H1 (cell line): ENCODE measurements around the gene RTKN. TPM values are rescaled to one million over a fixed set of nuclear protein-coding genes. Genes with fewer than 3 reads are reported as not detected.

Experiments
- CTCF ChIA-PET: fragments of 300-600 bp; sonication (Branson Sonifier 250); formaldehyde crosslinking; loops from one replicate; lab custom pipeline; 2021; ENCODE audit not compliant: partially characterized antibody; lab: Charles Lee
- POLR2A ChIA-PET: fragments of 300-600 bp; sonication (Branson Sonifier 250); formaldehyde crosslinking; loops from one replicate; lab custom pipeline; 2021; ENCODE audit warnings: inconsistent platforms; ENCODE audit not compliant: partially characterized antibody; lab: Charles Lee
- DNase-seq, 2 experiments: peaks; one replicate each; pipeline versions ENCODE4 v3.0.0 to v3.0.0-alpha.2; 2010 to 2022; ENCODE audit warnings: low spot score in 2 of 2, low read depth in 1 of 2, mixed read lengths in 1 of 2
- FAIRE-seq: peaks from 2 replicates; lab custom pipeline; 2011; peaks lifted over from hg19 to GRCh38; lab: Jason Lieb, UNC
- H2AFZ ChIP-seq: 2 replicates; pipeline ENCODE4 v1.8.1; 2012; ENCODE audit warnings: low read length, inconsistent platforms
- H2AK5ac ChIP-seq: 2 replicates; pipeline ENCODE4 v1.6.1; 2013; ENCODE audit warnings: low read depth, low read length
- H2BK120ac ChIP-seq: replicated peaks from 2 replicates; pipeline ENCODE3; 2013; ENCODE audit warnings: low read depth, low read length, inconsistent platforms
- H2BK12ac ChIP-seq: 2 replicates; pipeline ENCODE4 v1.6.1; 2013; ENCODE audit warnings: low read depth, low read length
- H2BK15ac ChIP-seq: 2 replicates; pipeline ENCODE4 v1.6.1; 2013; ENCODE audit warnings: low read length
- H2BK20ac ChIP-seq: 2 replicates; pipeline ENCODE4 v1.6.1; 2013; ENCODE audit warnings: low read length
- H2BK5ac ChIP-seq: 2 replicates; pipeline ENCODE4 v1.6.1; 2013; ENCODE audit warnings: low read depth, low read length
- H3K14ac ChIP-seq: 2 replicates; pipeline ENCODE4 v1.6.1; 2013; ENCODE audit warnings: inconsistent platforms; ENCODE audit not compliant: insufficient read length
- H3K18ac ChIP-seq: 2 replicates; pipeline ENCODE4 v1.6.1; 2013; ENCODE audit warnings: low read length; ENCODE audit errors: extremely low read depth
- H3K23ac ChIP-seq: 2 replicates; pipeline ENCODE4 v1.6.1; 2013; ENCODE audit warnings: inconsistent platforms; ENCODE audit not compliant: insufficient read length
- H3K23me2 ChIP-seq: 2 replicates; pipeline ENCODE4 v1.6.1; 2013; ENCODE audit warnings: low read depth, low read length
- H3K27ac ChIP-seq: 2 replicates; pipeline ENCODE4 v1.6.1; 2011; ENCODE audit warnings: low read depth, low read length, inconsistent platforms
- H3K27me3 ChIP-seq, 4 experiments: replicated peaks in 1 of 4; 1 replicate in 1 of 4; 2 replicates in 3 of 4; pipeline versions ENCODE4 v1.6.1 to v1.8.1; 2011 to 2013; ENCODE audit warnings: low read length in 3 of 4, mild to moderate bottlenecking in 3 of 4, inconsistent platforms in 2 of 4, mixed read lengths in 2 of 4, moderate library complexity in 1 of 4; ENCODE audit not compliant: control insufficient read depth in 3 of 4, insufficient read depth in 3 of 4; ENCODE audit errors: extremely low read depth in 1 of 4
- H3K36me3 ChIP-seq, 4 experiments: 2 replicates each; pipeline versions ENCODE4 v1.6.1 to v1.8.1; 2011 to 2013; ENCODE audit warnings: mild to moderate bottlenecking in 4 of 4, low read length in 3 of 4, moderate library complexity in 2 of 4, control low read depth in 1 of 4, inconsistent platforms in 1 of 4; ENCODE audit not compliant: insufficient read depth in 4 of 4, control insufficient read depth in 2 of 4
- H3K4ac ChIP-seq: replicated peaks from 2 replicates; pipeline ENCODE3; 2013; ENCODE audit warnings: low read length, low read depth, mixed read lengths, inconsistent platforms; ENCODE audit not compliant: insufficient read length
- H3K4me1 ChIP-seq, 4 experiments: replicated peaks in 1 of 4; 1 replicate in 1 of 4; 2 replicates in 3 of 4; pipeline versions ENCODE4 v1.6.1 to v1.8.1; 2011 to 2013; ENCODE audit warnings: low read length in 3 of 4, inconsistent platforms in 2 of 4, mixed read lengths in 1 of 4; ENCODE audit not compliant: insufficient read depth in 4 of 4, control insufficient read depth in 3 of 4
- H3K4me2 ChIP-seq, 2 experiments: 2 replicates each; pipeline versions ENCODE4 v1.6.1 to v1.8.1; 2011 to 2013; ENCODE audit warnings: low read depth in 2 of 2, low read length in 2 of 2, control low read depth in 1 of 2, inconsistent platforms in 1 of 2, mild to moderate bottlenecking in 1 of 2; ENCODE audit not compliant: insufficient read depth in 1 of 2
- H3K4me3 ChIP-seq, 4 experiments: fragments of 200-600, 300-600 bp in 1 of 4; sonication (generic), shearing (Covaris generic), sonication (Bioruptor Twin) in 1 of 4; 2 replicates each; pipeline versions ENCODE4 v1.5.1 to v1.8.1; 2011 to 2016; ENCODE audit warnings: low read length in 4 of 4, low read depth in 3 of 4, control low read depth in 2 of 4, inconsistent platforms in 2 of 4, mild to moderate bottlenecking in 2 of 4, mixed read lengths in 1 of 4, moderate library complexity in 1 of 4; ENCODE audit not compliant: insufficient read depth in 2 of 4; ENCODE audit errors: extremely low read depth in 1 of 4
- H3K56ac ChIP-seq: replicated peaks from 2 replicates; pipeline ENCODE3; 2013; ENCODE audit warnings: low read depth, mild to moderate bottlenecking, mixed read lengths, low read length, inconsistent platforms; ENCODE audit not compliant: insufficient read length
- H3K79me1 ChIP-seq: 2 replicates; pipeline ENCODE4 v1.6.1; 2013; ENCODE audit warnings: low read depth, low read length, control low read depth
- H3K79me2 ChIP-seq, 2 experiments: 2 replicates each; pipeline versions ENCODE4 v1.6.1 to v1.8.1; 2012 to 2013; ENCODE audit warnings: low read length in 2 of 2, mild to moderate bottlenecking in 2 of 2, inconsistent platforms in 1 of 2; ENCODE audit not compliant: insufficient read depth in 2 of 2, control insufficient read depth in 1 of 2
- H3K9ac ChIP-seq, 4 experiments: replicated peaks in 1 of 4; 1 replicate in 1 of 4; 2 replicates in 3 of 4; pipeline versions ENCODE4 v1.6.1 to v1.8.1; 2011 to 2013; ENCODE audit warnings: low read depth in 3 of 4, low read length in 3 of 4, control low read depth in 2 of 4, mild to moderate bottlenecking in 2 of 4, moderate library complexity in 2 of 4, inconsistent platforms in 1 of 4; ENCODE audit errors: extremely low read depth in 1 of 4
- H3K9me3 ChIP-seq, 2 experiments: 2 replicates each; pipeline versions ENCODE4 v1.6.1 to v1.8.1; 2012 to 2013; ENCODE audit warnings: mild to moderate bottlenecking in 2 of 2, moderate library complexity in 2 of 2, control low read depth in 1 of 2, inconsistent platforms in 1 of 2, low read depth in 1 of 2, low read length in 1 of 2, mixed read lengths in 1 of 2; ENCODE audit not compliant: insufficient read depth in 2 of 2
- H4K20me1 ChIP-seq, 2 experiments: replicated peaks in 1 of 2; 2 replicates each; pipeline versions ENCODE3 to v1.8.1; 2011 to 2013; ENCODE audit warnings: inconsistent platforms in 2 of 2, low read length in 2 of 2, mild to moderate bottlenecking in 1 of 2; ENCODE audit not compliant: insufficient read depth in 2 of 2, control insufficient read depth in 1 of 2
- H4K5ac ChIP-seq: 2 replicates; pipeline ENCODE4 v1.6.1; 2013; ENCODE audit warnings: low read length, low read depth, mixed read lengths, inconsistent platforms; ENCODE audit not compliant: insufficient read length
- H4K8ac ChIP-seq: 2 replicates; pipeline ENCODE4 v1.8.0; 2013; ENCODE audit warnings: mild to moderate bottlenecking, moderate library complexity, low read length, inconsistent platforms; ENCODE audit not compliant: insufficient read depth; ENCODE audit errors: extremely low read depth
- H4K91ac ChIP-seq: replicated peaks from 2 replicates; pipeline ENCODE3; 2013; ENCODE audit warnings: low read length, mixed read lengths, inconsistent platforms; ENCODE audit not compliant: insufficient read length
- KDM4A ChIP-seq: IDR thresholded peaks from one replicate; pipeline ENCODE4 v1.7.1; 2012; ENCODE audit warnings: low read depth, mild to moderate bottlenecking, moderate library complexity, low read length, inconsistent platforms; ENCODE audit not compliant: severe bottlenecking
- MAX ChIP-seq: IDR thresholded peaks from 2 replicates; pipeline ENCODE4 v1.6.1; 2012; ENCODE audit warnings: inconsistent platforms
- SUZ12 ChIP-seq: fragments of 200-600 bp; sonication (generic); IDR thresholded peaks from 2 replicates; pipeline ENCODE4 v1.6.1; 2012; ENCODE audit warnings: mild to moderate bottlenecking, inconsistent platforms, low read length, moderate library complexity, mixed read lengths
- WGBS, 2 experiments: shearing (Covaris generic) in 1 of 2; methylation state at CpG; one replicate each; pipeline versions ENCODE4 v1.1.6 to v1.1.7; 2013 to 2015; ENCODE audit warnings: low lambda C conversion rate in 2 of 2, mixed read lengths in 2 of 2, inconsistent platforms in 1 of 2, low coverage in 1 of 2, missing lambda C conversion rate in 1 of 2; ENCODE audit not compliant: insufficient replicate concordance in 2 of 2, insufficient coverage in 1 of 2, insufficient read length in 1 of 2; ENCODE audit errors: extremely low coverage in 1 of 2, missing lambda C conversion rate in 1 of 2; 5-methylcytosine and 5-hydroxymethylcytosine counted together
- polyA plus RNA-seq, 7 experiments: library from polyadenylated mRNA; depleted of rRNA in 3 of 7; stranded (reverse) in 5 of 7; unstranded in 2 of 7; fragments of >200 nt in 5 of 7; fragments of 200-250 nt in 2 of 7; gene quantifications; 1 replicate in 5 of 7; 2 replicates in 1 of 7; 4 replicates in 1 of 7; pipeline versions ENCODE4 v1.2.1 to v1.2.3, GENCODE V29; 2011 to 2013; ENCODE audit warnings: missing spikeins in 2 of 7, mixed read lengths in 2 of 7
- total RNA-seq: library from RNA; stranded (reverse); fragmentation: NEBNext Ultra II Directional; extraction: Animal tissue kit (Norgen Biotek cat#: 25700); gene quantifications from 2 replicates; pipeline ENCODE4 v1.2.1, GENCODE V29; 2021
- TF ChIP-seq, protein P1 (sequence below): IDR thresholded peaks from 2 replicates; pipeline ENCODE4 v1.6.1; 2012; ENCODE audit warnings: inconsistent platforms

Gene RTKN
- total and polyA plus RNA-seq, 2 of the 8 experiments (the other 6 are each of a cell fraction or from before 2014, with no cell fraction given) = 40.2 to 54.1 TPM

DNA sequence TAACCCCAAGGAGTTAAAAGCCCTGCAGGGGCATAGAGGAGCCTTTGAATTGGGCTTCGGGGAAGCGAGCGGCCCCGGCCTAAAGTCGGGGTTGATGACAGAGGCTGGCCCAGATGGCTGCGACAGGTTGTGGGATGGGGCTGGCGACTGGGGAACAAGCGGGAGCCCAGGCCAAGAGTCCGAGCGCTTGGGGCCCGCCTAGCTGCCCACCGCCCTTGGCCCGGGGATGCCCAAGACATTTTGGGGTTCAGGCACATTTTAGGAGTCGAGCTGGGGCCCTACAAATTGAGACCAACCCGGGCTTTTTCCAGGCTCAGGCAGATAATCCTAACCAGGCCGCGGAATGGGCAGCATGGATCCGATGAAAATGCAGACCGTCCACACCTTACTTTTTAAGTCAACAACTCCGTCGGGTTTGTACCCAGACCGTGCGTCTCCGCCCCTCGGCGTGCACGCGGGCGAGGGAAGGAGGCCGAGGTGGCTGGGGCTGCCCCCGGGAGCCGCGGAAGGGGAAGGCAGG, 507 bp downstream of the RTKN start:
- Histone ChIP-seq H2BK15ac (no peak overlapping the region), H3K27ac (peak overlapping the region; percentile 87), H3K14ac (no peak overlapping the region), H4K20me1 (peaks cover 3 to 6% of the 10 kb centered on the region in 2 experiments), H2AK5ac (no peak overlapping the region), H3K9ac (peak overlapping the region; percentile 64 to 77 (median 76)), H3K4me1 (peaks cover 4 to 24% (median 16%) of the 10 kb centered on the region in 4 experiments; a peak in 6 of 7 replicates), H3K23ac (no peak overlapping the region), H3K36me3 (peaks cover 0 to under 1% (median 0%) of the 10 kb centered on the region in 4 experiments; a peak in 1 of 8 replicates), H3K79me1 (peaks cover 13% of the 10 kb centered on the region; the same call in 1 of the 2 replicates), H2AFZ (0 out of 2 replicates have a peak overlapping the region, but pooled peaks have one; percentile 71), H3K23me2 (peaks cover 6% of the 10 kb centered on the region; the same call in 1 of the 2 replicates), H3K18ac (peak overlapping the region; percentile 92), H2BK12ac (no peak overlapping the region), H2BK120ac (no peak overlapping the region), H2BK20ac (no peak overlapping the region), H3K79me2 (peaks cover 4 to 34% of the 10 kb centered on the region in 2 experiments; a peak in 2 of 4 replicates), H3K27me3 (no peaks in the 10 kb centered on the region; a peak in 2 of 7 replicates), H3K4me3 (peak overlapping the region; percentile 69 to 90 (median 80)), H2BK5ac (peak overlapping the region; percentile 81; the same call in 1 of the 2 replicates), H3K4me2 (peak overlapping the region; percentile 68 to 92), H4K91ac (peak overlapping the region; percentile 38), H4K8ac (peak overlapping the region; percentile 72; the same call in 1 of the 2 replicates), H3K4ac (no peak overlapping the region), H3K9me3 (no peaks in the 10 kb centered on the region), H3K56ac (peak overlapping the region; percentile 38), H4K5ac (peak overlapping the region; percentile 28)
- FAIRE-seq (no peak), DNase-seq (no peak)
- CTCF ChIA-PET = interaction anchor here (1.1 to 3.1 kb wide), 5 partner anchors 16 to 52 kb away, joined by 3 to 16 read pairs (median 4); partner anchors contain the start of genes CCDC142, TTC31 and WBP1
- TF ChIP-seq SUZ12 (no peak), KDM4A (peak; percentile 32), MAX (0 out of 2 replicates have a peak, but pooled peaks have one; percentile 41)
- TF ChIP-seq, protein P1, sequence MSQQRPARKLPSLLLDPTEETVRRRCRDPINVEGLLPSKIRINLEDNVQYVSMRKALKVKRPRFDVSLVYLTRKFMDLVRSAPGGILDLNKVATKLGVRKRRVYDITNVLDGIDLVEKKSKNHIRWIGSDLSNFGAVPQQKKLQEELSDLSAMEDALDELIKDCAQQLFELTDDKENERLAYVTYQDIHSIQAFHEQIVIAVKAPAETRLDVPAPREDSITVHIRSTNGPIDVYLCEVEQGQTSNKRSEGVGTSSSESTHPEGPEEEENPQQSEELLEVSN = peak; percentile 8; the same call in 1 of the 2 replicates
- POLR2A ChIA-PET = interaction anchor here (0.6 to 3.9 kb wide), 15 partner anchors 9 to 92 kb away, joined by 3 to 66 read pairs (median 13); partner anchors contain the start of genes C2orf81, CCDC142, INO80B and MOGS
- WGBS, 2 experiments = 3% methylated on average over 31 of the region's 33 CpGs; no CpG with 5 or more reads in 1 of the 2 experiments
